HG03280 (cell line): ENCODE measurements around the gene MAEA.

Experiments
- ATAC-seq: cut with Tn5 transposase; IDR thresholded peaks from one replicate; pipeline ENCODE4 v1.9.1; 2021; ENCODE audit warnings: mild to moderate bottlenecking, moderate library complexity; ENCODE audit not compliant: unreplicated experiment

The MAEA gene

DNA sequence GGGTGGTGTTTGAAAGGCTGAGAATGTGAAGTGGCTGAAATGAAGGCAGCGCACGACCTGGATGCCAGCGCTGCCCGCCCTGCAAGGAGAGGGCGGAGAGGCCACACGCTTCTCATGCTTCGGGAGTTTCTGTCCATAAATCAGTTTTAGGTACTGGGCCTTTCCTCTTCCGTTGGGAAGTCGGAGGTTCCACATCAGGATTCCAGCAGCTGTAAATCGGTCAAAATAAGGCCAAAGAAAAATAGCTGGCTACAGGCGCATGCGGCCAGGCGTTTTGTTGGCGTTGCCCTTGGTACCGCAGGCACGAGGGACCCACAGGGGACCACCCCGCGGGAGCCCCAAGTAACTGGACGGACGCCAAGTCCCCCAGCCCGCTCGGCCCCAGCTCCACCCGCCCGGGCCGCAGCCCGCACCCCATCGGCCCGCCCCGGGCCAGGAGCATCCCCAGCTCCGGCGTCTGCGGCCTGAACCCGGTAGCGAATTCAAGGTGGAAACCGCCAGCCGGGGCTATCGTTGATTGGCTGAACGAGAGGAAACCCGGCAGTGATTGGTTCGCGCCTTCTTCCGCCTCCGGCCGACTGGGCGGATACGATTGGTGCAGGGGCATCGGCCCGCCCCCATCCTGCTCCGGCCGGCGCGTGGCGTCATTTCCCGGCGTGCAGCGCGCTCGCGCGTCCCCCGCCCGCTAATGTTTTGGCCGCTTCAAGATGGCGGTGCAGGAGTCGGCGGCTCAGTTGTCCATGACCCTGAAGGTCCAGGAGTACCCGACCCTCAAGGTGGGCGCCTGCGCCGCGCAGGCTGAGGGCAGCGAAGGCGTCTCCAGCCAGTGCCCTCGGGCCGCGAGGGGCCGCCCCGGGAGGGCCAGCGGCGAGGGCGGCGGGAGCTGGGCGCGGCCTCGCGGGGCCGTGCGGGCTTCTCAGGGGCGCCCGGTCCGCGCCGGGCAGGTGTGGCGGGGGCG, at the start of gene MAEA:
MAEA (plus strand) TSS at position 685 of the 958 bp plus-strand sequence; CDS start at position 708, 23 bp downstream.
- ATAC-seq: peak; percentile 93

DNA sequence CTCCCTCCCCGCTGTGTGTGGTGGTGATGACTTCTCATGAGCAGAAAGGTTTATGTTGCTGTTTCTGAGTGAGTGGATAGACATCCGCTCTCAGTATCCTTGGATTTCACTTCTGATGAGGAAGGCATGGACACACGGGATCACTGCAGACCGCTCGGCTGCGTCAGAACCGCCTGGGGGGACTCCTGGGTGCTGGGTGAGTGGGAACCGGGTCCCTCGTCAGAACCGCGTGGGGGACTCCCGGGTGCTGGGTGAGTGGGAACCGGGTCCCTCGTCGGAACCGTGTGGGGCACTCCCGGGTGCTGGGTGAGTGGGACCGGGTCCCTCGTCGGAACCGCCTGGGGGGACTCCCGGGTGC, 49.8 kb upstream of the MAEA start:
- no peak for ATAC-seq

DNA sequence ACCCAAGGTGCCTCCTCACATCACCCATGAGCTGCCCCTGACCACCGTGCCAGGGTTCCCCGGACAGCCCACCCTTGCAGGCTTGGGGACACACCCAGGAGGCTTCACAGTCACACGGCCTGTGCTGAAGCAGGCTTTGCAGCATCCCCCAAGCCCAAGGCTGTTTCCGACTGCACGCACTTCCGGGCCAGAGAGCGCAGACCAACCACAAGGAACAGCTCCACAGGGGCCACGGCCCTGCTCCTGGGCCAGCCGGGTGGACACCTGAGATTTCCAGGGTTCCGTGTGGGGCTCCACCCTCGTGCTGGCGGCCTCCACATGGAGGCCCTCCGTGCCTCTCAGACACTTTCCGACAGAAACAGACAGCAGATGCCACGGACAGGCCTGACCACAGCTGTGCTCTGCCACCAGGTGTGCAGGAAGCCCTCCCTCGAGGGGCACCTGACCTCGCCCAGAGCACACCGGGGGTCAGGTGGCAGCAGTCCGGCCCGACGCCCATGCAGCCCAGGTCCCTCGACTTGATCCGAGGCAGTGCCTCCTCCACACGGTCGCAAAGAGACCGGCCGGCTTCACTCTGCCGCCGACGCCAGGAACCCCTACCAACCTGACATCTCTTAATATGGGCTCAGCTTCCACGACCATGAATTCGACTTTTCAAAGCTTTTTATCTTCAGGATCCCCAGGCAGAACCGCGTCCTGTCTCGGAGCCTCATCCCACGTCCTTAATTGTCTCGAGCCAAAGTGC, 48.8 kb upstream of the MAEA start:
- no peak for ATAC-seq

DNA sequence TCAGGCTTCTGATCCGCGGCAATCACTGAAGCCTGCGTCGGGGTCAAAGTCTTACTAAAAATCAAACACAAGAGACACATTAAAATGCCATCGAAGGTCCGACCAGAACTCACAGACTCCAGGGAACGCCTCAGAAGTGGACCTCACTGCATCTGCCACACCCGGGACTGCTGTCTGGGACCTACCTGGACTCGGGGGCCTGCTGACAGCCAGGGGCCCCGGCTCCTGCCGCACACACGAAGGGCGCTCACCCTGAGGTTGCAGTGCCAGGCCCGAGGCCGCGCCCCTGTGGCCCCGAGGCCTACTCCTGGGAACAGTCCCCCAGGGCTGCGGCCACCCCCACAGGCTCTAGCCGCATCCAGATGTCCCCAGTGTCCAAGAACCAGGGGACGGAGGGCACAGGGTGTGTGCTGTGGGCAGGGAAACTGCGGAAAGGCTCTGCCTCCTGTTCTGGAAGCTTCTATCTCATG, 48.2 kb upstream of the MAEA start:
- no peak for ATAC-seq

DNA sequence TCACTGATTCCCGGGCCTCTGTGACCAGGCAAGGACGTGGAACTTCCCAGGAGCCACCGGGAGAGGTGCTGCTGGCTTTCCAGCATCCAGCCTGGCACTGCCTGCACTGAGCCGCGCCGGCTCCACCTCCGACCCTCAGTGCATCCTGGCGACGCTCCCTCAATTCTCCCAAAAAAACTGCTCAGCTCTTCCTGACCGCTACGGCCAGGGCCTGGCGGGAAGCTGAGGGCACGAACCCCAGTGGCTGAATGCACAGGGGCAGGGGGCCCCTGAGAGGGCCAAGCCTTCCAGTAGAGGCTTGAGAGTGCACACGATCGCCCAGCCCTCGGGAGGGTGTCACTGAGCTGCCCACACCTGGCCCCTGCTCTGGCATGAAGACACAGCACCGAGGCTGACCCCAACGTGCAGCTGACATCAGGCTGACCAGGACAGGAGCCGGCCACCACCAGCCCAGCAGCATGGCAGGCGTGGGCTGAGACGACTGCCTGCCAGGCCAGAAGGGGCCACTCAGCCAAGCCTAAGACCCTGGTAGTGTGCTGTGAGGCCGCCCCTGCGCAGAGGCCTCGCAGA, 47.7 kb upstream of the MAEA start:
- ATAC-seq: no peak

DNA sequence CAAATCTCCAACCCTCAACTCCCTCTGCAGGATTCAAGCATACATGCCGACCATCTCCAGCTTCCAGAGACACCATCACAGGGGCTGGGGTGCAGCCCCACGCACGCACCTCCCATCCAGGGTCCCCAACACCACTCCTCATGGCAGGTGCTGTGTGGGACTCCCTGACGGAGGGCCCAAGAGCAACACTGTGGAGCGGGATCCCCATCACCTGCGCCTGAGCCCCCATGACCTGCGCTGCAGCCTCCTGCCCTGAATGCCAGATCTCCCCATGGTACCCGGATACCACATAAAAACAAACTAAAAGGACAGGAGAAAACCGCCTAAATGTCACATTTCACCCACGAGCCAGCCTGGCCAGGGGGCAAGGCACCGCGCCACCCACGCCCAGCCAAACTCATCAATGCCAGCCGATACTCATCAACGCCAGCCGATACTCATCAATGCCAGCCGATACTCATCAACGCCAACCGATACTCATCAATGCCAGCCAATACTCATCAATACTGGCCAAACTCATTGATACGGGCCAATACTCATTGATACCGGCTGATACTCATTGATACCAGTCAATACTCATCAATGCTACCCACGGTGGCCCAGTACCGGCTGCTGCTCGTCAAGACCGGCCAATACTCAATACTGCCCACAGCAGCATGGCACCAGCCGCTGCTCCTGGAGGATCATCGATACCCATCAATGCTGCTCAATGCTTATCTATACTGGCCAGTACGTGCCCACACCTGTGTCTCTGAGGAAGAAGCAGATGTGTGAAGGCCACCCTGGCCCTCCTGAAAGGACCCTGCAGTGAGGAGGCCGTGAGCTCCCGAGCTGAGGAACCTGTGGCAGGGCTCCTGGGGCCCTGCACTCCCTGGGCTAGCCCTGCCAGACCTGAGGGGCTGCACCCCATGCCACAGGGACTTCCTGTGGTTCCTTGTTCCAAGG, 46.9 kb upstream of the MAEA start:
- no peak for ATAC-seq

DNA sequence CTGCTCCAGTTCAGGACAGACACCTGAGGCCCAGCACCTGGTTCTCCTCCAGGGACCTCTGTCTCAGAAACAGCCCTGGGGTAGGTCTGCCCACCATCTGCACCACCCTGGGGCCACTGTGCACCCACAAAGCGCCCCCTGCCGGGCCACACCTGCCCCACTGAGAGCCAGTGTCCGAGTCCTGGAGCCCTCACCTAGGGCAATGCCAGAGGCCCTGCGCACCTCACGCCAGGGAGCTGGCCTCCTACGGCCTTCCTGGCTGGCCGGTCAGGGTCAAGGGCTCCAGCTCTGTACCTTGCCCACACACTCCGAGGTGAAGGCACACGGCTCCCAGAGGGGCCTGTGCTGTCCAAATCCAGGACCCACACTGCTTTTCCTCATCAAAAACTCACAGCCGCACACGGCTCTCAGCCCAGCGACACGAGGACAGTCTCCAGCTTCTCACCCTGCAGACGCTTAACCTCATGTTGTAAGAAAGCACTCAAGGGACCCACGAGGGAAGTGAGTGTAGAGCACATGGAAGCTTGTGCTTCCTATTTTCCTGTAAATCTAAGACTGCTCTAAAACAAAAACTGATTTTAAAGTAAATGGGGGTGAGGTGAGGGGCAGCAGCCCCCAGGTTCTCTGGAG, 46.1 kb upstream of the MAEA start:
- ATAC-seq: no peak

DNA sequence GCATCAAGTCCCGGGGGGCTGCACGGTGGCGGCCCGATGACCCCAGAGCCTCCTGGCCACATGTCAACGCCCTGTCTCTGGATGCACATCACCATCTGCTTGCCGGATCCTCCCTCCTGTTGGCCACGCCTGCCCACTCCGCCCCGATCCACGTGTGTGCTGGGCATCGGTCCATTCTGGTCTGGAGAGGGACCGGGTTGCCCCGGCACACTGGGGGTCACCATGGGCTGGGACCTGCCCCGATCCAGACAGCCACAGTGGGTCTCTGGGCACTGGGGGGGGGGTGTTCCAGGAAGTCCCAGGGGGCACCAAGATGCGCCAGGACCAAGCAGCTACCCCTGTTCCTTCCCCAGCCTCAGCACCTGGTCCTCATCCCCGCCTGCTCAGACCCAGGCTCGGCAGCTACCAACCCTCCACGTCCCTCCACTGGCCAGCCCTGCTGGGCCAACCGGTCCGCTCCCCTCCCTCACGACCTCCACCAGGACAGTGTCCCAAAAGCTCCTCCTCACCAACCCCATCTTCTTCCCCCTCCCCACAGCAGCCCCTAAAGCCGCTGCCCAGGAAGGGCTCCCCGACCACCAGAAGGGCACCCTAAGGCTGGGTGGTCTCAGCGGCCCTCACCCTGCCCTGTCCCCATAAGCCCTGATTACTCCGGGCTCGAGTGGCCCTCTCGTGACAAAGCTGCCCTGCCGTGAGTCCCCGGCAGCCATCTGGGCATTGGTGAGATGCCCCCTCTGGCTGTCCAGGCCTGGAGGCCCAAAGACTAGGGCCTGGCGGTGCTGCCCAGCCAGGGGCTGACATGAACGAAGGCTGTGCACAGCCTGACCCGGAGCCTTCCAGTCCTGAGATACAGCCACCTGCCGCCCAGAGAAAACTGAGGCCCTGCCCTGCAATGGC, 45.4 kb upstream of the MAEA start:
- no peak for ATAC-seq

DNA sequence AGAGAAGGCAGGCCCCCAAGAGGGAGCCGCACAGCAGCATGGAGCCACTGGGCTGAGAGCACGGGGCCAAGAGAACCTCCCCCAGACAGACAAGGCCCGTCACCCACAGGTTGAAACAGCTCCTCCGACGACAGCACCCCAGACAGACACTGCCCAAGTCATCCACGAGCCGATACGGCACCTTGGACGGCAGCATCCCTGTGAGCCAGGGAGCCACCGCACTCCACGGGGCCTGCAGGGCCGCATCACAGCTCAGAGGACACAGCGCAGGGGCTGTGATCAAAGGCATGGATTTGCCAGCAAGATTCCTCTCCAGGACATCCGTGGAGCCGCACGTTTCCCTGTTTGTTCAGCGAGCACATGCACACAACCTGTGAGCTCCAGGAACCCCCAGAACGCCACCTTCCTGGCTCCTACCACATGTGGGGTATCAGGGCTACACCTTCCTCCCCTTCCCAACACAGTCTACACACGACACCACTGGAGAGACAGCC, 44.7 kb upstream of the MAEA start:
- ATAC-seq: no peak

DNA sequence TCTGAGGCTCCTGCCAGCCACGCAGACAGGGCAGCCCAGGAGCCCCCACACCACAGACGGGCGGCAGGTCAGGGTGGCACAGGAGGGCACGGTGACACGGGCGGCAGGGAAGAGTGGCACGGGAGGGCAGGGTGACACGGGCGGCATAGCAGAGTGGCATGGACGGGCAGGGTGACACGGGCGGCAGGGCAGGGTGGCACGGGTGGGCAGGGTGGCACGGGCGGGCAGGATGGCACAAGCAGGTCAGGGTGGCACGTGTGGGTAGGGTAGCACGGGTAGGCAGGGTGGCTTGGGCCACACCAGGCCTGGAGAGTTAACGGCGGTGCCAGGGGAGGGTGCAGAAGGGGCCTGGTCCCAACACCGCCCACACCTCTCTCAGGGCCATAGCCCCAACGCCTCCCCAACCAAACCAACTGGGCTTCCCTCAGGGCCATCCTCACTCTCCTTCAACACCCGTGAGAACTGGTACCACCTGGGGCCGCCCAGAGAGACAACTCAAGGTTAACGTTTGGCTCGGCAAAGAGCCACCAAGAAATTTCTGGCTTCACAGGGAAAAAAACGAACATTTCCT, 44.1 kb upstream of the MAEA start:
- no peak for ATAC-seq

DNA sequence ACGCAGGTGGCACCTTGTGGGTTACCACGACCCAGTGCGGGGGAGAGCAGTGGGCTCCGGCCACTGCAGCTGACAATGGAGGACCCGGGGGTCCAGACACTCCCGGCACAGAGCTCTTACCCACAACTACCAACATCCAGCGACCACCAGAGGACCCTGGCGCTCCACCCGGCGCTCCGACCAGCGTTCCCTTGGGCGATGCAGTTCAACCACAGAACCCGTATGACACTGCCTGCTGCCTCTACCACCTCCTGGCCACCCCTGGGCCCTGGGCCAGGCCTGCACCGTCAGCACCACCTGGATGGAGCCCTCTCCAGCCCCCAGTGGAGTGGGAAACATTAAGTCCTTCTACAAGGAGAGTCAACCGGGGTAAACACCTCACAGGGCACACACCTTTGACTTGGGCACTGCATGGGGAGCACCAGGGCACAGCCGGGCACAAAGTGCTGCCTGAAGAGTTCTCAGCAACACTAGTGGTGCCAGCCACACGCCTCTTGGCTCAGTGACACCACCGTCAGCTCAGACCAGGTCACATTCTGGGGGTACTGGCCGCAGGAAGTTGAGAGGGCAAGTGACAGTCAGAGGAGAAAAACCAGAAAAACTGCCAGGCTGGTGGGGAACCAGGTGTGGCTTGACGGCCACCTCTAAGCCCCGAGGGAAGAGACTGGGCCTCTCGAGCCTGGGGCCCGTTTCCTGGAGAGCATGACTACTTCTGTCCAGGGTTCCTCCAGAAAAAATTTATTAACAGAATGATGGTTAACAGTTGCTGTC, 43.4 kb upstream of the MAEA start:
- no peak for ATAC-seq

DNA sequence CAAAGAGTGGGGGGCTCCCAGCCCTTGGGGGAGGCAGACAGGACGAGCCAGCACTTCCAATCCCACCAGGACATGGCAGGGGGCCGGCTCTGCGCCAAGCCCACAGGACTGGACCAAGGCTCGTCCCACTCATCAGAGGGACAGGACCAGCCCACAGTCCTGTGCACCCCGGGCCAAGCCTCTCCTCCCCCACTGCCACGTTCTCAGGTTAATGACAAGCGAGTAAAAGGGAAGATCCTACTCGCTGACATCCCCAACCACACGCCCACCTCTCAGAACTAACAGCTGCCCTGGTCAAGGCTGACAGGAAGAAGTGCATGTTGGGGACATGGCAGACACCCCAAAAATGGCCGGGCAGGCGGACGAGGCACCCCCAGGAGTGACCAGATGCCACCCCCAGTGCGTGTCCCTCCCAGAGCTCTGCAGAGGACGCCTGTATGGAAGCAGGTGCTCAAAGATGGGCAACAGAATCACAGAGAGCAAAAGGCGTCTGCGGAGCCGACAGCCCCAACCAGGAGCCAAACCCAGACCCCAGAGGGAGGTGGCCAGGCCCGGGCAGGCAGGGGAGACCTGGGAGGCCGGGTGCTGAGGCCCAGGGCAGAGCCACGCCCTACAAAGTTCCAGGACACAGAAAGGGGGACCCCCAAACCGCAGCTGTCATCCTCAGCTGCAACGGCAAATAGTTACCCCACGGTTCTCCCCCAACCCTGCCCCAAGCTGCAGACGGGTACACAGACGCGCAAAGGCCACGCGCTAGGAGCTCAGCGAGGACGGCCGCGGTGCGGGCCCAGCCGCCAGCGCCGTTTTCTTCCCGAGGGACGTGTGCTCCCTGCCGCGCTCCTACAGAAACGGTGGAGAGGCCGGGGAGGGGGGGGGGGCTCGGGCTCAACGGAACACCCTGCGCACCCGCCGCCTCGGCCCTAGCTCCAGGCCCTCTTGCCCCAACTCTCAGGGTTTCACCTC, 42.5 kb upstream of the MAEA start:
- ATAC-seq: no peak

DNA sequence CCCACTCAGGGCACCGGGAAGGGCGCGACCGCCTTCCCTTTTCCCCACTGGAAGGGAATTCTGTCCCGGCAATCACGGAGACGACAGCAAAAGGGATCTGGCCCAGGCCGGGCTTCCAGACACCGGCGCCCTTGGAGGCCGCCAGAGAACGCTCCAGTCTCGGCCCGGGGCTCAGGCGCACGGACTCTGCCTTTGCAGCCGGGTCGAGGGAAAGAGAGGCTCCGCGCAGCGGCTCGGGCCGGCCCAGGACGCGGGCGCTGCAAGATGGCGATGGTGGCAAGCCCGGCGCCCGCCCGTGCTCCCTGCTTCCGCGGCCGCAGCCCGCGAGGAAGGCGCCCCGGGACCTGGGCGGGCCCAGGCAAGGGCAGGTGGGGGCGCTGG, 41.8 kb upstream of the MAEA start:
- ATAC-seq: peak; percentile 17

DNA sequence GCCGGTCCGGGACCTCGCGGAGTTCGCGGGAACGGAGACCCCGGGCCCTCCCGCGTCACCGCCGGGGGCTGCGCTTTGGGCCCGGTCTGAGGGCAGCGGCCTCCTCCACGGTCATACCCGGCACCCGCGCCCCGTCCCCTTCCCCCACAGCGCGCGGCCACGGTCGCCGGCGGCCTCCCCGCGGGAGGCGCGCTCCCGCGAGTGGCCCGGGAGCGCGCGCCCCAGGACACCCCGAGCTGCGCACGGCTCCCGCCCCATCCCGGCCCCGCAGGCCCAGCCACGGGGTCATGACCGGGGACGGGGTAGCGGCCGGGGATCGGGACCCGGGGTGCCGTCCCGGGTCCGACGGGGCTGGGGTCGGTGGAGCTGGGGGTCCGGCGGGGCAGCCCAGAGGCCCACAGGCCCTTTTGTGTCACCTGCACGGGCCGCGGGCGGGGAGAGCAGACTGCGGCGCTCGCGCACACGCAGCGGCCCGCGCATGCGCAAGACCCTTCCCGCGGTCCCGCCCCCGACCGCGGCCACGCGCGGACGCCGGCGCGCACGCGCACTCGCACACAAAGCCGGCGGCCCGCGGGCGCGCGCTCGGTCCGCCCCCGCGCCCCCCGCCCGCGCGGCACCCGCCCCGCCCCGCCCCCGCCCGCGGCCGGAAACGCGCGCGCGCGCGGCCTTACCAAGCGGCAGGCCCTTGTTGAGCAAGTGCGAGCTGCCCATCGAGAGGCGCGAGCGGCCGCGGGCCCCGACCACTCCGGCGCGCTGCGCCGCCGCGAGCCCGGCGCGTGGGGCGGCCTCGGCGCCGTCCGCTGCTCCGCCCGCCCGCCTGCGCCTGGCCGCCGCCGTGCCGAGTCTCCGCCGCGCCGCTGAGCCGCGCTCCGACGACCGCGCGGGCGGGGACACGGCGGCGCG, 41.2 kb upstream of the MAEA start, which contains the start of gene CTBP1:
CTBP1 (minus strand) TSS at position 886 of the 903 bp plus-strand sequence. CDS start 7,799 bp downstream, outside the sequence.
- peak; percentile 46 for ATAC-seq

DNA sequence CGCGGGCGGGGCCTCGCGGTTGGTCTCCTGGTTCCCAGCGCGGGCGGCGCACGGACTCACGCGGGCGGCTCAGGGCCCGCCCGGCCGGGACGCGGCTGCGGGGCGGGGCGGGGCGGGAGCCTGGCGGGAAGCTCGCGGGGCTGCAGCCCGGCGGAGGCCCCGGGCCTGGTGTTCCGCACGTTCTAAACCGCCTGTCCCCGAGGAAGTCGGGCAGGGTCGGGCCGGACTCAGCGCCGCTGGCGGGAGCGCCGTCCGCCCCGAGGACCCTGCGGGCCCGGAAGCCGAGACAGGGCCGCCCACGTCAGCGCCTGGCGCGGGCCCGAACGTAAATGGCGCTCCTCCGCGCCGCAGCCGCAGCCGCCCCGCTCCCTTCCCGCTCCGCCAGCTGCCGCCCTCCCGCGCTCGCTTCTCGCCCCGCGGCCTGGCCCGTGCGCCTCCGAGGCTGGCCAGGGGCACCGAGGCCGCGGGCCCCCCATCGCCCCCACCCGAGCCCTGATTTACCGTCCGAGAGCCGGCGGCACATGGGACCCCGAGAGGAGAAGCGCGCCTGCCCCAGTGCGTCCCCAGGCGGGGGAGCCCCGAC, 40.5 kb upstream of the MAEA start:
- peak; percentile 63 for ATAC-seq
